Measurements from ENCODE around the gene LRRC71. TPM values are rescaled to one million over a fixed set of nuclear protein-coding genes. Genes with fewer than 3 reads are reported as not detected.

The LRRC71 gene
- total RNA-seq (2014; rRNA removed; shearing (Covaris generic)) = not detected in 2 replicates

DNA sequence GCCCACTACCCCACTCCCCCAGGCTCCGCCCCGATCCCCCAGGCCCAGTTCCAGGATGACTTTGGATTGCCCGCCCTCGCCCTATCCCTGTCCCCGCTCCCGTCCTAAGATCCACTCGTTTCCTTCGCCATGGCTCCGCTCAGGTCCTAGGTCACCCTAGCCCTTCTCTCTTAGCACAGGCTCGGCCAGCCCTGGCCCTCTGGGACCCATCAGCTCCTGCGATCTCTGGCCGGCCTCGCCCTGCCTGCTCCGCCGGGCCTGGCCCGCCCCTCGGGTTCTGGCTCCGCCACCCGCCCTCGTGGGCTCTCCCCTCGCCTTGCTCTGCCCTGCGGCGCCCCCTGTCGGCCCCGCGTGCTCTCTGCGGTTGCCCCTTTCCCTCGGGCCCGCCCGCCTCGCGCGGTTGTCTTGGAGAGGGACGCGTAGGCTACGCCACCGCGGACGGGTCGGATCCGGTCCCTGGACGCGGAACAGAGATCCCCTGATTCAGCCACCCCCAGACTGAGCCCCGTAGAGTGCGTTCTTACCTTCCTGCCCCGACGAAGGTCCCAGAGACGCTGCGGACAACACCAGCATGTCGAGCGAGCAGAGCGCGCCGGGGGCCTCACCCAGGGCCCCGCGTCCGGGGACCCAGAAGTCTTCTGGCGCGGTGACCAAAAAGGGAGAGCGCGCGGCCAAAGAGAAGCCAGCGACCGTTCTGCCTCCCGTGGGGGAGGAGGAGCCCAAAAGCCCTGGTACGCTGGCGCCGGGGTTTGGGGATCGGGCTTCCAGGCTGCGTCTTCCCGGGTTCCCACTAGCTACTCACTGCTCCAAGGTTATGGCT is at the start of gene LRRC71:
TSS of gene LRRC71 (plus strand) at position 400 of the 820 bp plus-strand sequence. CDS start at position 572, 172 bp downstream.
- no peak for DNase-seq (ENCODE audit: low spot score)

DNA sequence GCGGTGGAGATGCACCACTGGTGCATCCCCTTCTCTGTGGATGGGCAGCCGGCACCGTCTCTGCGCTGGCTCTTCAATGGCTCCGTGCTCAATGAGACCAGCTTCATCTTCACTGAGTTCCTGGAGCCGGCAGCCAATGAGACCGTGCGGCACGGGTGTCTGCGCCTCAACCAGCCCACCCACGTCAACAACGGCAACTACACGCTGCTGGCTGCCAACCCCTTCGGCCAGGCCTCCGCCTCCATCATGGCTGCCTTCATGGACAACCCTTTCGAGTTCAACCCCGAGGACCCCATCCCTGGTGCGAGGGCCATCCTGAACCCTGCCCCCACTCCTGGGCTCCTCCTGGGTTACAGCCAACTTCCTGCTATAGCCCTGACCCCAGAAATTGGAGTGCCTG is 46.8 kb upstream of the LRRC71 start:
- DNase-seq (ENCODE audit: low spot score) = no peak

DNA sequence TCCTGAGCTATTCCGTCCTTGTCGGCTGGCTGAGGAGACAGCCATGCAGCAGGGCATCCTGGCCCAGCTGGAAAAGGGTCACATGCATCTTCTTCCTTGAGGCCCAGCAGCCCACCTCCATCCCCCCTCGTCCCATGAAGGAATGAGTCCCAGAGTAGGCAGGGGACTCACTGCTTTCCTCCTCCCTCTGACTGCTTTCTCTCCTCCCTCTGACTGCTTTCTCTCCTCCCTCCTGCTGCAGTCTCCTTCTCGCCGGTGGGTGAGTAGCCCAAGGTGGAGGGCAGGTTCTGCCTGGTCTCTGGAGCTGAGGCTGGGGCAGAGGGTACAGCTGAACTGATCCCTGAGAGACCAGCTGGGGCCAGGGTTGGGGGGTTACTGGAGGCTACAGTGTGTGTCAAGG is 46.3 kb upstream of the LRRC71 start:
- no peak for DNase-seq (ENCODE audit: low spot score)

DNA sequence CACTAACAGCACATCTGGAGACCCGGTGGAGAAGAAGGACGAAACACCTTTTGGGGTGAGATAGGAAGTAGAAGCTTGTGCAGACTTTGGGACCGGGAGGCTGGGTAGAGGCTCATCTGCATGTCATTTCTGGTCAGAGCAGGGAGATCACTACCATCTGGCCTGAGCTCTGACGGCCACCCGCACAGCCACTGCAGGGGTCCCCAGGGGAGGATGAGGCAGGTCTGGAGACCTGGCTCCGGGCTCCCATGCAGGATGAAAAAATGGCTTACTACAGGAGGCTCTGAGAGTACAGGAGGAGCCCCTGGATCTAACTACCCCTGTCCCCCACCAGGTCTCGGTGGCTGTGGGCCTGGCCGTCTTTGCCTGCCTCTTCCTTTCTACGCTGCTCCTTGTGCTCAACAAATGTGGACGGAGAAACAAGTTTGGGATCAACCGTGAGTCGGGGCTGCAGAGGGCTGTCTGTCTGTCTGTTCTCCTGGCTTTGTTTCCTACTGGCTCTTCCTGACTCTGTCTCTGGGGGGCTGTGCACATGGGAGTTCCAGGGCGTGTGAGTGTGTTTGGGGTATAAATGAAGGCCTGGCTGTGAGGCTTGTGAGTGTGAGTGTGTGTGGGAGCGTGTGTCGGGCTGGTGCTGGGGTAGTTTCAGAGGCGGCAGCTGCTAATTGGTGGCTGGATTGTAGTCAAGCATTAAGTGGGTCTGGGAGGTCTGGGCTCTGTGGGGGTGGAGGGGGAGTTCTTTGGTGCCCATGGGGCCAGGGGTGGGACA is 45.7 kb upstream of the LRRC71 start:
- DNase-seq (ENCODE audit: low spot score) = no peak

DNA sequence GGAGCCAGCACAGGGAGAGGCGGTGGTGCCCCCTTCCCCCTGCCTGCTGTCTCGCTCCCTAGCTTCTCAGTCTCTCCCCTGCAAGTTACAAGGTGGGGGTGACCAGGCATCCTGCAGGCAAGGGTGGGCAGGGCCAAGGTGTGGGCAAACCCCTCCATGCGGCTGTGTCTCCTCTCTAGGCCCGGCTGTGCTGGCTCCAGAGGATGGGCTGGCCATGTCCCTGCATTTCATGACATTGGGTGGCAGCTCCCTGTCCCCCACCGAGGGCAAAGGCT is 45.2 kb upstream of the LRRC71 start:
- no peak for DNase-seq (ENCODE audit: low spot score)

DNA sequence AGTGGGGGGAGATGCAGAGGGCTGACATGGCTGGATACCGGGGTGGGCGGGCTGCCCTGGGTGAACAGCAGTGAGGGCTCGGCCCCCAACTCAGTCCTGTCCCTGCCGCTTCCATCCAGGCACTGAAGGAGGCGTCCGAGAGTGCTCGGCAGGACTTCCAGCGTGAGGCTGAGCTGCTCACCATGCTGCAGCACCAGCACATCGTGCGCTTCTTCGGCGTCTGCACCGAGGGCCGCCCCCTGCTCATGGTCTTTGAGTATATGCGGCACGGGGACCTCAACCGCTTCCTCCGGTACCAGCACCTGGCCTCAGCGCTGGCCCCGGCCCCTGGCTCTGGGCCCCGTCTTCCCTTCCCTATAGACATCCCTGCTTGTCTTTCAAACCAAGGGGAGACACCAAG is 44.2 kb upstream of the LRRC71 start:
- no peak for DNase-seq (ENCODE audit: low spot score)

DNA sequence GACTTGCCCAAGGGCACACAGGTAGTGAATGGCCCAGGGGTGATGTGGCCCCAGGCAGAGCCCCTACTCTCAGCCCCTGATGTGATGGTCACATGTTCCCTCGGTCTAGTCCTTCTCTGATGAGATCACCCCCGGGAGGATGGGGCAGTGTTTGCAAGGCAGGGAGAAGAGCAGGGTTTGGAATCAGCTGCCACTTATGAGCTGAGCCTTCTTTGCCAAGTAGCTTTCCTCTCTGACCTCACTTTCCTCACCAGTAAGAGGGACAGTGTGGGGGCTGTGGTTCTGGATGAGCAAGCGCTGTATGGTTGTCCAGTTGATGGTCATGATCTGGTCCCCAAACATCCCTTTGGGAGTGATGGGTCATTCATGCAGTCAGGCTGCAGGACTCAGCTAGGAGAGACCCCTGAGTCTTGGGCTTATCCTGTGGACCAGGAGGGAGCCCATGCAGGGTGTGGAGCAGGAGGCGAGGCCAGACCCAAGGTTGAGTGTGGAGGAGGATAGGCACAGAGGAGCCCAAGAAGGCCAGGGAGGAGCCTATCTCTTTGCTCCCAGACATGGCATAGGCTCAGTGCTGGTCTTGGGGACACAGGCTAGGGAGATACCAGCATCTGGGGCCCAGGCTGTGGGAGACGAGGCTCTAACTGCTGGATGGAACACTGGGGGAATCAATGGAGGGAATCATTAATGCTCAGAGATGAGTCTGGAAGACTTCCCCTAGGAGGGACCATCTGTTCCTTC is 42.8 kb upstream of the LRRC71 start:
- no peak for DNase-seq (ENCODE audit: low spot score)

DNA sequence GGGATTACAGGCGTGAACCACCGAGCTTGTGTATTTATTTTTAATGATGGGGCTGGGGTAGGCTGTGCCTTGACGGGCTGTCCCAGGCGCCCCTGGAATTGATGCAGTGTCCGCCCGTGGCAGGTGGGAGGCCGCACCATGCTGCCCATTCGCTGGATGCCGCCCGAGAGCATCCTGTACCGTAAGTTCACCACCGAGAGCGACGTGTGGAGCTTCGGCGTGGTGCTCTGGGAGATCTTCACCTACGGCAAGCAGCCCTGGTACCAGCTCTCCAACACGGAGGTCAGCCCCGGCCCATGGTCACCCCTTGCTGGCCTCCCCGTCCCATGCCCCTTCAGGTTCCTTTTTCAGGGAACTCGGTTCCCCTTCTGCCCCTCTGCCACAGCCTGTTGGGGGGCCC is 40.6 kb upstream of the LRRC71 start:
- DNase-seq (ENCODE audit: low spot score) = no peak

DNA sequence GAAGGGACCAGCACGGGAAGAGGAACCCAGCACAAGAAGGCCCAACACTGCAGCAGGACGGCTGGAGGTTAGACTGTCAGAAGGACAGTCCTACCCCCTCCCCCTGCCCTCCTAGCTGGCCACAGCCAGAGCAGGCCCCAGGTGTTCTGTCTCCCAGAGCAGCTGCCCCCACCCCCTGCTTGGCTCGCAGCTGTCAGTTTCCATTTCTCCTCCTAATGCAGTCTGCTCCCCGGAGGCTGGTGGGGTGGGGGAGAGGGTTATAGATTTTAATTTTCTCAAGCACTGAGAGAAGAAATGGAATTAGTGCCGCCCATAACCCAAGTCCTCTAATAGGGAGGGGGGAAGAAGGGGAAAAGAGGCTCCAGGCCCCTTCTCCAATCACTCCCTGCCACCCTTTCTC is 40.0 kb upstream of the LRRC71 start:
- DNase-seq (ENCODE audit: low spot score) = no peak

DNA sequence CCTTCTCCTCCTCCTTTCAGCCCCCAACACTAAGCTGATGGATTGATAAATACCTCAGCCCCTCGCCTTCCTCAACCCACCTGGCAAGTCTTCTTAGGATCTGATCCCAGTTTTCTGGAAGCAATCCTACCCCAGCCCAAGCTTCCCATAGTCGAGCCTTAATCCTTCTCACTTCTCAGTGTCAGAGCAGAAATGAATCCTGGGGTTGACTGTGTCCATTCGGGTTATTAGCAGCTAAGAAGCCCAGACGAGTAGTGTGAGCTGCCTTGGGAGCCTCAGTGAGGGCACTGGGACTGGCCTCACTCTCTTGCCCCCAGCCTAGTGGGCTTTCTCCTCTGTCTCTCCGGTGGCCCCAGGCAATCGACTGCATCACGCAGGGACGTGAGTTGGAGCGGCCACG is 39.3 kb upstream of the LRRC71 start:
- DNase-seq (ENCODE audit: low spot score) = no peak

DNA sequence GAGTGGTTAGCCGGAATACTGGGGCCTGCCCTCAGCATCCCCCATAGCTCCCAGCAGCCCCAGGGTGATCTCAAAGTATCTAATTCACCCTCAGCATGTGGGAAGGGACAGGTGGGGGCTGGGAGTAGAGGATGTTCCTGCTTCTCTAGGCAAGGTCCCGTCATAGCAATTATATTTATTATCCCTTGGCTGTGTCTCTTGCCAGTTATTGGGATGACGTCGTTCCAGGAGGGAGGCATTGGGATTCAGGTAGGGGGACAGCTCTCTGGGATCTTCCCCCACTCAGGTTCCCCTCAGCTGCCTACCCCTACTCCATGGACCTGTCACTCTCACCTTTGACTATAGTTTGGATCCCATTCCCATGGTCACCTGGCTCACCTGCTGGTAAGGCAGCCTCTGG is 38.8 kb upstream of the LRRC71 start:
- no peak for DNase-seq (ENCODE audit: low spot score)

DNA sequence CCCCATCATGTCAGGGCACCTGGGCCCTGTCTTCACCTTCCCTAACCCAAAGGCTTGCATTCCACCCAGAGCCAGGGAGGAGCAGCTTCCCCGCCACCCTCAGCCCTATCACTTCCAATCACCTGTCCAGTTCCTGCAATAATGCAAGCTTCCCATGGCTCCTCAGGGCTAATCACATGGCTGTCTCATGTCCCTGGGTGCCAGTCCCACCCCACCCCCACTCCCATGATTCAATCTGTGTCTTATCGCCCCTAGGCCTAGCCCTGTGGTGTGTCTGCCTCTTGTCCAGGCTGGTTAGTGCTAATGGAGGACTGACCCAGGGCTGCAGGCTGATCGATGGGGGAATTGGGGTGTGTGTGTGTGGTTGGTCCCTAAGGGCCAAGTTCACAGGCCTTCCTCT is 37.9 kb upstream of the LRRC71 start:
- no peak for DNase-seq (ENCODE audit: low spot score)

DNA sequence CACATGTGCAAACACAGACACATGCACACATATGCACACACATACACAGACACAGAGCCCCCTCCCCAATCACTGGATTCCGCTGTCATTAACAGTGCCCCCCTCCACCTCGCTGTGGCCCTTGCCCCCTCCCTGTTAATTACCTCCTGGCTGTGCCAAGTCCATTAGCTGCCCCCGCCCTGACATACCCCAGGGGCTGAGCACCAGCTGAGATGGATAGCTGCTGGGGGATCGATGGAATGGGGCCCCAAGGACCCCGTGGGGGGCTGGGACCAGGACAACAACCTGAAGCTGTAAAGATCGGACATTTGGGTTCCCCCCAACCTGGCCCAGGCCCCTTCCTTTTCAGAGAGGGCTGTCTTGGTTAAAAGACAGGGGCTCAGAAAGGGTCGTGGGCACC is 36.5 kb upstream of the LRRC71 start:
- DNase-seq (ENCODE audit: low spot score) = no peak

DNA sequence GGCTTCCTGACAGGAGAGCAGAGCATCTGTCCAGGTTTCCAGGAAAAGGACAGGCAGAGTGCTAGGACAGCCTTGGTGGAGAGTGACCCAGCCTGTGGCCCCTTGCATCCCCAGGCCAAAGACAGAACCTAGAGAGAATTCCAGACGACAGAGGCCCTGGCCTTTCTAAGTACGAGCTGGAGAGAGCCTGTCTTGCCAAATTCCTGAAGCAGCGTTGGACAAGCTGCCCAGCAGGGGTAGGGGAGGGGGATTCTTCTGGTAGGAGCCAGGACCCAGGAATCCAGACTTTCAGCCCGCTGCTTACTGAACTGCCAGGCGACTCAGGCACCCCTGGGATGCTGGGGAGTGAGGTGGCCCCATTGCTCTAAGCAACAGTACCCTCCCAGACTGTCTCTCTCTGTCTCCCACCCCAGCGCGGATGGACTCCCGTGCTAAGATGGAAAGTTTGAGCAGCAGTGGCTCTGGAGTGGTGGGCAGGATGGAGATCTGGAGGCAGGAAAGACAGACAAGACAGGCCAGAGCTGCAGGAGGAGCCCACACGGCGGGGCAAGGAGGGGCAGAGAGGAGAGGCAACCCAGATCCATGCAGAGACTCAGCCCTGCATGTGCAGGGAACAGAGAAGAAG is 35.8 kb upstream of the LRRC71 start:
- DNase-seq (ENCODE audit: low spot score) = no peak

DNA sequence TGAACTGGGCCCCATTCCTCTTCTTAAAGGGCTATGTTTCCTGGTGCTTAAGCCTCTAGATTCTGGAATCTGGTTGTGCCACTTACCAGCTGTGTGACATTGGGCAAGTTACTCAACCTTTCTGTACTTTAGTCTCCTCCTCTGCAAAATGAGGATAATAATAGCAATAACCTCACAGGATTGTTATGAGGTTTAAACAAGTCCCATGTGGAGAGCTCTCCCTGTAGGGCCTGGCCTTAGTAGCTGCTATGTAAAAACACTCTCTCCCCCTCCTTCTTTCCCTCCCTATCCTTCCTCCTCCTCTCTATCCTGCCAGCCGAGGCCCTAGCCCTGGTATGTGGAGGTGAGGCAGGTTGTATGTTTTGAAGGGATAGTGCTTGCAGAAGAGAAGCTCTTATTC is 35.1 kb upstream of the LRRC71 start:
- no peak for DNase-seq (ENCODE audit: low spot score)

DNA sequence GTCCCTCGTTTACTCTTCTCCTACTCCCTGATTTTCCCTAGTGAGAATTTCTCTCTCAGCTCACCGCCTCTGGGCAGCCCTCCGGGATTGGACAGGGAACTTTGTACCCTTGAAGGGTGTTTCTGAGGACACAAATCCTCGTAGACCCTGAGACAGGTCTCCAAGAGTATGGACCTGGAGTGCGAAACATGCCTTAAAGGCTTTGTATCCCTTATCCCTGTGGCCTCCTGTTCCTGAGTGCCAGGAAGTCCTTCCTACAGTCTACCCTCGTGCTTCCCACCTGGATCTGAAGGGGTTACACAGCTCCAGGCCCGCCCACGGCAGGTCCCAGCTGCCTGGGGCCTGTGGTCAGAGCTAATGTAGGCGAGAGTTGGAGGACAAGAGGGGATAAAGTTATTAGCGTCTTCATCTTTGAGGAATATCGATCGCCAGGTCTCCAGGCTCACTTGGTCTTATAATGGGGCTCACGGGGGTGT is 34.5 kb upstream of the LRRC71 start:
- DNase-seq (ENCODE audit: low spot score) = no peak

DNA sequence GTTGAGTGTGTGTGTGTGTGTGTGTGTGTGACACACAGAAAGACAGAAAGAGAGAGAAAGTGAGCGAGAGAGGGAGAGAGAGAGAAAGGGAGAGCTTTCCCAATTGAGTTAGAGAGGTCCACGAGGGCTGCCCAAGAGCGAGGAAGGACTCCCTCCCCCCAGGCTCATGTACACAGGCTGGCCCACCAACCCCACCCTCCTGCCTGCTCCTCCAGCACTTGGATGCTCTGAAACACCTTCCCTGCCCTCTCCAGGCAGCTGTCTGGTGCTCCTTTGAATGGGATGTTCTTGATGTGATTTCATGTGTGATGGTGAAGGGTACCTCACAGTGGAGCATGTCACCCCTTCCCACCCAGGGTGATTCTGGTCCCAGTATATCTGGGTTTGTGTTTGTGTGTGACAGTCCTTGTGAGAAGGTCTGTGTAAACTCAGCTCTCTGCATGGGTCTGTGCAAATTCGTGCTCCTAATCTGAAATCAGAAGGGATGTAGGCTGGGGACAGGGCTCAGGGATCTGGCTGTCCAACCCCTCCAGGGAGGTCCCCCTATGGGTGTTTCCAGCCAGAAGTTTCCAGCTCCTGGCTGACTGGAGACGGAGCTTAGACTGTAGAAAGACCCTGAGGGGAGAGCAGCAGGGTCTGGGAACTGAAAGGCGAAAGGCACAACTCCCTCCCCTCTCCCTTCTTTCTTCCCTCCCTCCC is 33.7 kb upstream of the LRRC71 start:
- DNase-seq (ENCODE audit: low spot score) = no peak

DNA sequence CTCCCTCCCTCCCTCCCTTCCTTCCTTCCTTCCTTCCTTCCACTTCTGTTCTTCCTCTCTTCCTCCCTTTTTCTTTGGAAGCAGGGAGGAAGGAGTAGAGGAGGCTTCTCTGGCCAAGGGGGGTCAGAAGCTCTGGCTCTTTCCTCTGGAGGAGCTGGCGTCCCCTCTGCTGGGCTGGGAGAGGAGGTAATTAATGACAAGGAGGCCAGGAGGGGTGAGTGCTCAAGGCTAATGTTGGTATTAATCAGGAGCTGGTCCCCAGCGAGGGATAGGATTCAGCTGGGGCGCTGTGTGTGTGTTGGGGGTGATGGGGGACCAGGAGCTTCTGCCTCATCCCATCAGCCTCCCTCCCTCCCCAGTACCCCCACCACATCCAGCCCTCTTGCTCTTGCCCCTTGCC is 33.1 kb upstream of the LRRC71 start:
- DNase-seq (ENCODE audit: low spot score) = no peak

DNA sequence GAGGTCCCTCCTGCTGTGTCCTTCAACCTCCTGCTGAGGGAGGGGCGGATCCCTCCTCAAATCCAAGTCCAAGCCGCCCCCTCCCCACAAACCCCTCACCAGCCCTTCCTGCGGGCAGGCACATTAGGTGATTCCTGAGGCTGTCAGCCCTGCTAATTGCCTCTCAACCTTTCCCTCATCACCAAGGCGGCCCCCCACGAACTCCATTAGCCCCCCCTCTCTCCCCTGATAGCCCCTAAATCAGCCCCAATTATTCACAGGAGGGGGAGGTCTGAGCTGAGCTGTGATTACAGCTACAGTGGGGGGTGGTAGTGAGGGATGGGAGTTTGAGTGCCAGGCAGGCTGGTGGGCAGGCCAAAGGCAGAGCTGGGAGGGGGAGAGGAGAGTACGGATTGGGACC is 32.7 kb upstream of the LRRC71 start:
- no peak for DNase-seq (ENCODE audit: low spot score)

DNA sequence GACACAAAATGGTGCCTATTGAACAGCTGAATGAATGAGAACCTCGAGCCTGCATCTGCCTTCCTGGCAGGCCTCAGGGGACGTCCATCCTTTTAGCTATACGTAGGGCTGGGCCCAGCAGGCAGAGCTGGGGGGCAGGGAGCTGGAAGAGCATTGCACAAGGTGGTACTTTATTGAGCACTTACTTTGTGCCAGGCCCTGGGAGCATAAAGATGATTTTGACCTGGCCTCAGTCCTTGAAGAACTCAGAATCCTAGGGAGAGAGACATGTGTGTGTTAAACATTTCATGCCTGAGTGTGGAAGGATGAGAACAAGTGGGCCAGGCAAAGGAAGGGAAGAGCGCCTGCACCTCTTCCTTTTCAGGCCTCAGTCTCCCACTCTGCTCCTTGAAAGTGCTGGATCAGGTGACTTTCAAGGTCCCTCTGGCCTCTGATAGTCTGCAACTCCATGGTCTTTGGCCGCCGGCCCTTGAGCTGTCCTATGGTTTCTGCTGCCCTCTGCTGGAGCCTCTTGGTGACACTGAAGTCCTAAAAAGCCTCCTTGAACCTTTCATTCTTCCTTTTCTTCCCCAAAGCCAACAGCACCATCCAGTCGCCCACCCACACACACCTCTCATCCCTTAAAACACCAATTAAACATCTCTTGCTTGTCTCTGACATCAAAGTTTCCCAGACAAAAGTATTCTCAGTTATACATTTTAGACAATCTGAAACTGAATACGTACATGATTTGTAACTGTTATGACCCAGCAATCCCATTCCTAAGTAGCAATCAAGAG is 30.4 kb upstream of the LRRC71 start:
- peak; percentile 85 for DNase-seq (ENCODE audit: low spot score)
